HG03135 (cell line): ENCODE measurements around the gene CTAG1A.
"Not testable (repeated sequence)": the region's sequence is repeated elsewhere in the genome, so short reads cannot be mapped to it uniquely, and the experiment has no call there.

Experiments
- ATAC-seq: cut with Tn5 transposase; IDR thresholded peaks from one replicate; pipeline ENCODE4 v1.9.1; 2021; ENCODE audit warnings: mild to moderate bottlenecking, moderate library complexity; ENCODE audit not compliant: unreplicated experiment

The CTAG1A gene

DNA sequence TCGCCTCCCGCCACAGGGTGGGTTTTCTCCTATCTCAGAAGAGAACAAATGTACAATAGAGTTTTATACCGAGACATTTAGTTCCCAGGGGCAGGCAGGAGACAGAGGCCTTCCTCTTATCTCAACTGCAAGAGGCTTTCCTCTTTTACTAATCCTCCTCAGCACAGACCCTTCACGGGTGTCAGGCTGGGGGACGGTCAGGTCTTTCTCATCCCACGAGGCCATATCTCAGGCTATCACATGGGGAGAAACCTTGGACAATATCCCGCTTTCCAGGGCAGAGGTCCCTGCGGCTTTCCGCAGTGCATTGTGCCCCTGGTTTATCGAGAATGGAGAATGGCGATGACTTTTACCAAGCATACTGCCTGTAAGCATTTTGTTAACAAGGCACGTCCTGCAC lies 23.9 kb downstream of the CTAG1A start:
- ATAC-seq, result not testable (repeated sequence)

DNA sequence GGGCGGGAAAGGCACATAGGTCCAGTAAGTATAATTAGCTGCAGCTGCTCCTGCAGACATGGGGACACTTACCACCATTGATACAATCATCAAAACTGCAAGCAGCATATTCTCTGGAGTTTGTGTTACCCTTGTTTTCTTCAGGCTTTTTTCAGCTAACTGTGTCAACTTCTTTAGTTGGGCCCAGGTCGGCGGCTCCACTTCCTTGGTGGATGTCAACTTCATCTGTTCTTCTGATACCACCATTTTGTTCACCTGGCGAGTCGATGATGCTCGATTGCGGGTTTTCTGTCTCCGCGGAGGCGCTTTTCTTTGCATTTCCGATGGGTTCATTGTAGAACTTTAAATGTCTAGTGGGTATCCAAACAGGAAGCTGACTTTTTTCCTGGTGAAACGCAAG lies 26.2 kb downstream of the CTAG1A start:
- ATAC-seq, result not testable (repeated sequence)

DNA sequence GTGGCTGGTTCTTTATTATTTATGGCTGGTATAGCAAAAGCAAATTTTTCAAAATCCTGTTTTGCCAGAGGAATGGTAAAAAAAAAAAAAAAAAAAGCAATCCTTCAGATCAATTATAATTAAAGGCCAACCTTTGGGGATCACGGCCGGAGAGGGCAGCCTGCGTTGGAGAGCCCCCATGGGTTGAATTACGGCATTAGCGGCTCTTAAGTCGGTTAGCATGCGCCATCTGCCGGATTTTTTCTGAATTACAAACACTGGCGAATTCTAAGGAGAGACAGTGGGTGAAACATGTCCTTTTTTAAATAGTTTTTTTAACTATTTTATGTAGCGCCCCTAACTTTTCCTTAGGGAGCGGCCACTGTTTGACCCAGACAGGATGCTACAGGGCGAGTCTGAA lies 28.7 kb downstream of the CTAG1A start:
- not testable (repeated sequence) for ATAC-seq

DNA sequence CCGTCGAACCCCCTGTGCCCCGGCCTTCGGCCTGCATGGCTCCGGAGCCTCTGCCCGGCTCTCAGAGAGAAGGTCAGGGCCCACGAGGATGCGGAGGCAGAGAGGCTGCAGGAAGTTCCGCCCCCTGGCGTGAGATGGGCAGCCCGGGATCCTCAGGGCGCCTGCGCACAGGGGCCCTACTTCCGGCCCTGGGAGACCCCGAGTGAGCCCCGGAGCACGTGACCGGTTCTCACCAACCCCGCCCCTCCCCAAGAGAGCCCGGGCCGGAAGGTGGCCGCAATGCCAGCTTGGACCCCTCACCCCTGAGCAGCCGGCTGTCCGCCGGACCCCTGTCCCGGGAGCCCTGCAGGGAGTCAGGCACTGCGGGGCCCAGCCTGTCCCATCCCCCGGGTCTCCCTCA lies 34.2 kb downstream of the CTAG1A start, which contains the start of gene CTAG1B:
Gene CTAG1B (minus strand): TSS at position 101 of the 400 bp plus-strand sequence. CDS start 64 bp downstream, at position 37.
- ATAC-seq, result not testable (repeated sequence)

DNA sequence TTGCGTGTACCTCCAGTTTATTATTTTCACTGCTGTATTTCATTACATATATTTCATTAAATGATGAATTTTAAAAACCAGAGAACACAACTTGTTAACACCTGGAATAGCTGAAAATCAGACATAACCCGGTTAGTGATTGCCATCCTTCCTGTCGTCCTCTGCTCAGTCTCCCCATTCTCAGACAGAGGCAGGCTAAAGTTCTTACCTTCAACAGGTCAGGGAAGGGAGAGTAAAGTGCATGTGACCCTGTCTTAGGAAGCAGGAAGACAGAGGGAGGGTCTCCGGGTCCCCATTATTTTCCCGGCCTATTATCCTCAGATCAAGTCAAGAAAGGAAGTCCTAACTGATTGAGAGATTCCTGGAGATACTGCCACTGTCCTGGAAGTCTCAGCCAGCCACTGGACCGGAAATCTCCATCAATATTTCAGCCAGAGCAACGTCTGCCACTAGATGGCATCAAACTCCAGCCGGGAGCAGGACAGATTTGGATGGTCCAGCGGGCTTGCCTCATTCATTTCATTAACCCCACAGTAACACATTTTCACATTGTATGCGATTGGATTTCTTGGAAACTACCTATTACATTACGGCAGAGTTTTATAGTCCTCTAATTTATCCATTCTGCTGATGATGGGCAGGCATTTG lies 36.0 kb downstream of the CTAG1A start:
- not testable (repeated sequence) for ATAC-seq

DNA sequence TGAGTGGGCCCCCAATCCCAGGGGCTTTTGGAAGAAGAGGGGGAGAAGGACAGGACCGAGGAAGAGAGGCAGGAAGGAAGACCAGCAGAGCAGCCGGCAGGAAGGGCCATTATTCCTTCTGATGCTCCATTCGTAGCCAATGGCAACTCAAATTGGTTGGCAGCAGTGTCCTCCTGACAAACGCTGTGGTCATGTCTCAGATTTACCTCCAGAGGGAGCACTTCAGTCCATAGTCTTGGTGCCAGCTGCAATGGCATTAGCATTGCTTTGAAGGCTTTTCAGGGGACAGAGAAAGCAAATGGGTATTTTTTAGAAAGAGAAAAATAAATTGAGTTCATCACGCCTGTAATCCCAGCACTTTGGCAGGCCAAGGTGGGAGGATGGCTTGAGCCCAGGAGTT lies 44.0 kb downstream of the CTAG1A start:
- ATAC-seq, result not testable (repeated sequence)

DNA sequence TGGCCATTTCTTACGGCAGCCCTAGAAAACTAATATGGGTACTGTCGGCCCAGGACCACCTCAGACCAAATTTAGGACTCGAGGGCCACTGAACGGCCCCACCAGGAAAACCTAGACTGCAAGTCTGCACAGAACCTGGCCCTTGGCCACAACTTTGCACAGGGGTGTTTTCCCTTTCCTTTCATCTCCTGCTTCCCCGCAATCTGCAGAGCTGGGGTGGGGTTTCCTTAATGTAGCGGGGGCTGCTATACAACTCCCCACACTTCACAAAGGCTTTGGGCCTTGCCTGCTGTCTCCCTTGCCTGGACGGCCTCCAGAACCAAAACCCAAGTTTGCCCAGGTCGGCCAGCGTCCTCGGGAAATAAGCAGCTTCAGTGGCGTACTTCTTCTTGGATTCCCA lies 46.0 kb downstream of the CTAG1A start:
- not testable (repeated sequence) for ATAC-seq

DNA sequence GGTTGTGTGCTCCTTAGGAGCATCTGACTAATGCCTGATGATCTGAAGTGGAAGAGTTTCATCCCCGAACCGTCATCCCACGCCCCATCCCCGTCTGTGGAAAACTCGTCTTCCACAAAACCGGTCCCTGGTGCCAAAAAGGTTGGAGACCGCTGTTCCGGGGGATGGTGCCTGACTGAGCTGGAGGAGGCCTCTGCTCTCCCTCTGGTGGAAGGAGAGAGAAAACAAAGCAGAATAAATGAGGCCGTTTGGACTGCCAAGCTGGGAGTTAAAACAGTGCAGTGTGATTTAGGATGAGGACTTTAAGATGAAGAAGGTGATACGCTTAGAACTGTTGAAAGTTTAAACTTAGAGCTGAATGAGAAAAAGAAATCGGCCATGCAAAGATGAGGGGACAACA lies 48.7 kb downstream of the CTAG1A start:
- not testable (repeated sequence) for ATAC-seq
